Central memory CD4-positive, alpha-beta T cell (primary cell): ENCODE measurements around the gene GABRG3.

Source experiments
- DNase-seq: peaks from one replicate; pipeline ENCODE4 v3.0.0; 2022

GABRG3 gene

GRCh38 chr15:27249760-27250109, 278.8 kb downstream of the GABRG3 start:
- DNase-seq, result no peak

GRCh38 chr15:27250223-27250622, 279.2 kb downstream of the GABRG3 start:
- no peak for DNase-seq

- DNase-seq, result no peak
These were observed 283.1 kb downstream of the GABRG3 start for GRCh38 chr15:27254055-27254454.

GRCh38 chr15:27254801-27255200, 283.8 kb downstream of the GABRG3 start:
- DNase-seq, result no peak

- DNase-seq, result no peak
These were observed 285.5 kb downstream of the GABRG3 start for GRCh38 chr15:27256446-27256845.

GRCh38 chr15:27258287-27258686, 287.3 kb downstream of the GABRG3 start:
- no peak for DNase-seq

- DNase-seq, result no peak
These were observed 289.5 kb downstream of the GABRG3 start for GRCh38 chr15:27260523-27260922.

GRCh38 chr15:27268923-27269322, 297.9 kb downstream of the GABRG3 start:
- DNase-seq, result no peak

GRCh38 chr15:27271258-27271657, 300.3 kb downstream of the GABRG3 start:
- no peak for DNase-seq

- DNase-seq, result no peak
These were observed 301.4 kb downstream of the GABRG3 start for GRCh38 chr15:27272427-27272826.

- DNase-seq, result no peak
These were observed 302.5 kb downstream of the GABRG3 start for GRCh38 chr15:27273506-27273905.

- no peak for DNase-seq
These were observed 307.8 kb downstream of the GABRG3 start for GRCh38 chr15:27278761-27279160.

- no peak for DNase-seq
These were observed 321.7 kb downstream of the GABRG3 start for GRCh38 chr15:27292641-27293040.

- DNase-seq, result no peak
These were observed 322.6 kb downstream of the GABRG3 start for GRCh38 chr15:27293607-27294006.

GRCh38 chr15:27317736-27318135, 346.8 kb downstream of the GABRG3 start:
- DNase-seq, result no peak

- DNase-seq, result no peak
These were observed 352.8 kb downstream of the GABRG3 start for GRCh38 chr15:27323801-27324200.

- DNase-seq, result no peak
These were observed 354.1 kb downstream of the GABRG3 start for GRCh38 chr15:27324886-27325615.

- DNase-seq, result no peak
These were observed 356.6 kb downstream of the GABRG3 start for GRCh38 chr15:27327467-27328025.

GRCh38 chr15:27328186-27328585, 357.2 kb downstream of the GABRG3 start:
- no peak for DNase-seq

GRCh38 chr15:27328608-27329007, 357.6 kb downstream of the GABRG3 start:
- no peak for DNase-seq

- DNase-seq, result no peak
These were observed 359.3 kb downstream of the GABRG3 start for GRCh38 chr15:27330326-27330725.

- DNase-seq, result no peak
These were observed 365.7 kb downstream of the GABRG3 start for GRCh38 chr15:27336676-27337075.

- no peak for DNase-seq
These were observed 368.2 kb downstream of the GABRG3 start for GRCh38 chr15:27339138-27339537.

GRCh38 chr15:27341780-27342343, 370.9 kb downstream of the GABRG3 start:
- DNase-seq, result no peak

GRCh38 chr15:27342991-27343390, 372.0 kb downstream of the GABRG3 start:
- no peak for DNase-seq
